D721Med (cell line): ENCODE data around the gene CHFR.
A peak's percentile ranks its signal among the peaks of the same experiment; 100 is the strongest.

Experiments used
- DNase-seq: peaks from one replicate; pipeline ENCODE4 v3.0.0; 2011; ENCODE audit warnings: low spot score; ENCODE audit not compliant: insufficient read length
- FAIRE-seq: peaks from 2 replicates; lab custom pipeline; 2011; peaks lifted over from hg19 to GRCh38; lab: Jason Lieb, UNC
- TF ChIP-seq, protein P1 (sequence below): IDR thresholded peaks from 2 replicates; pipeline ENCODE4 v1.5.1; 2012; ENCODE audit warnings: mild to moderate bottlenecking, control low read depth; ENCODE audit not compliant: insufficient read depth; ENCODE audit errors: missing control alignments

Gene CHFR

DNA sequence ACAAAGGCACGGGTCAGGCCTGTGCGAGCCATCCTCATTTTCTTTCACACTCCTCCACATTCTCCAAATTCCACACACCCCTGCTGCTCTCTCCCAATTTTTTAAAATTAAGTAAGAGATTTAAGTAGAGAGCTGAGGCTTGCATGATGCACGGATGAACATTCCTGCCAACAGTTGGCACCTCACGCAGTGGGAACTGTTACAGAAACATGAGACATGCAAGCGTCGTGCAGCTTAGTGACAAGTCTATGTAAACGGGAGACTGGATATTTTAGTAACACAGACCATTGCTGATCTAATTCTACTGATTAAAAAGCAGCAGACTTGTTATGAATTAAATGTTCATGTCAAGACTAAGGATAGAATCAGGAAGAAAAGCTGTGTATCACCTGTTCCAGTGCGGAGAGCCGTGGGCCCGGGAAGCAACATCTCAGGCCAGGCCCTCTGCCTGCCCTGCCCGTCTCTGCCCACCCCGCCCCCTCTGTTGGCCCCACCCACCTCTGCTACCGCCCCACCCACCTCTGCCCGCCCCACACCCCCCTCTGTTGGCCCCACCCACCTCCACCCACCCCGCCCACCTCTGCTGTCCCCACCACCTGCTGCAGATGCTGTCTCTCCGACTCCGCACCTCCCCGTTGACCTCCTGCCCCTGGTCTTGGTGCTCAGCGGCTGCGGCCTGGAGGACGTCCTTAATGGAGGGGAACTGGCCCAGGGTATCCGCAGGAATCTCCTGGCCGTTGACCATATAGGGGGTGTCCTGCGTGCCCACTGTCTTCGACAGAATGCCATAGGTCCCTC lies 79.9 kb downstream of the CHFR start:
- DNase-seq (peak; percentile 58), FAIRE-seq (no peak)
- TF ChIP-seq, protein P1, sequence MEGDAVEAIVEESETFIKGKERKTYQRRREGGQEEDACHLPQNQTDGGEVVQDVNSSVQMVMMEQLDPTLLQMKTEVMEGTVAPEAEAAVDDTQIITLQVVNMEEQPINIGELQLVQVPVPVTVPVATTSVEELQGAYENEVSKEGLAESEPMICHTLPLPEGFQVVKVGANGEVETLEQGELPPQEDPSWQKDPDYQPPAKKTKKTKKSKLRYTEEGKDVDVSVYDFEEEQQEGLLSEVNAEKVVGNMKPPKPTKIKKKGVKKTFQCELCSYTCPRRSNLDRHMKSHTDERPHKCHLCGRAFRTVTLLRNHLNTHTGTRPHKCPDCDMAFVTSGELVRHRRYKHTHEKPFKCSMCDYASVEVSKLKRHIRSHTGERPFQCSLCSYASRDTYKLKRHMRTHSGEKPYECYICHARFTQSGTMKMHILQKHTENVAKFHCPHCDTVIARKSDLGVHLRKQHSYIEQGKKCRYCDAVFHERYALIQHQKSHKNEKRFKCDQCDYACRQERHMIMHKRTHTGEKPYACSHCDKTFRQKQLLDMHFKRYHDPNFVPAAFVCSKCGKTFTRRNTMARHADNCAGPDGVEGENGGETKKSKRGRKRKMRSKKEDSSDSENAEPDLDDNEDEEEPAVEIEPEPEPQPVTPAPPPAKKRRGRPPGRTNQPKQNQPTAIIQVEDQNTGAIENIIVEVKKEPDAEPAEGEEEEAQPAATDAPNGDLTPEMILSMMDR: no peak

GRCh38 chr12:132806857-132807256 lies 80.5 kb downstream of the CHFR start:
- DNase-seq (no peak), FAIRE-seq (no peak)
- TF ChIP-seq, protein P1: no peak

DNA sequence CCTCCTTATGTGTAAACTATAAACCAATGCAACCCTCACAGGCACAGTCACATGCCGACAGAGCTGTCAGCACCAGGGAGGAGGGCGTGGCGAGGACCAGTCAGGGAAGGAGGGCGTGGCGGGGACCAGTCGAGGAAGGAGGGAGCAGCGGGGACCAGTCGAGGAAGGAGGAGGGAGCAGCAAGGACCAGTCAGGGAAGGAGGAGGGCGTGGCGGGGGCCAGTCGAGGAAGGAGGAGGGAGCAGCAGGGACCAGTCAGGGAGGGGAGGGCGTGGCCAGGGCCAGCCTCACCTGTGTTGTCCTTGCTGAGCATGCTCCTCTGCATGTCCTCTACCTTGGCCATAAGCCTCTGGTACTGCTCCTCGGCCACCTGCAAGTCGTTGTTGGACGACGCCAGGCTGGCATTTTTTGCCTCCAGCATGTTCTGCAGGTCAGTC lies 83.0 kb downstream of the CHFR start:
- TF ChIP-seq, protein P1: no peak
- FAIRE-seq (no peak), DNase-seq (no peak)

GRCh38 chr12:132803888-132804287 lies 83.5 kb downstream of the CHFR start:
- FAIRE-seq (no peak), DNase-seq (no peak)
- TF ChIP-seq, protein P1: no peak

- no peak for DNase-seq
- FAIRE-seq: no peak
- TF ChIP-seq, protein P1: no peak
Observed at GRCh38 chr12:132803125-132803524, 84.3 kb downstream of the CHFR start.

DNA sequence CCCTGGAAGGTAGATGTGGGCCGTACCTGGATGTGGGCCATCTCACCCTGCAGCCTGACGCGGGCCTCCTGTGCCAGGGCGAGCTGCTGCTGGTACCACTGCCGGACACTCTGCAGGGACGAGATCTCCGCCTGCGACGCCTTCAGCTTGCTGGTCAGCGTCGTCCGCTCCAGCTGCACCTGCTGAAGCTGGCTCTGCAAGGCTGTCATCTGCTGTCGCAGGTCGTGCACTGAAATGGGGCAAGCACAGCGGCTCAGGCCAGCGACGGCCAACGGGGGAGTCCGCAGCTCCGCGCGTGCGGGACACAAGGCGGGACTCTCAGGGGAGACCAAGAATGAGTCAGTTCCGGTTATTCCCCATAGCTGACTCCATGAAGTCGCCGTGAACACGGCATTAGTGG lies 85.7 kb downstream of the CHFR start:
- no peak for FAIRE-seq
- TF ChIP-seq, protein P1: no peak

GRCh38 chr12:132798836-132799235 lies 88.6 kb downstream of the CHFR start:
- TF ChIP-seq, protein P1: no peak
- DNase-seq (no peak), FAIRE-seq (no peak)

More for the DNA sequence above, 85.7 kb downstream of the CHFR start:
- DNase-seq: no peak
